ENCODE measurements around the gene KRT12.
"Not testable (repeated sequence)": the region's sequence is repeated elsewhere in the genome, so short reads cannot be mapped to it uniquely, and the experiment has no call there.

The KRT12 gene

GRCh38 chr17:40883626-40884334, 16.8 kb upstream of the KRT12 start:
- no peak for DNase-seq

- no peak for DNase-seq
Observed at GRCh38 chr17:40883031-40883430, 16.0 kb upstream of the KRT12 start.

DNA sequence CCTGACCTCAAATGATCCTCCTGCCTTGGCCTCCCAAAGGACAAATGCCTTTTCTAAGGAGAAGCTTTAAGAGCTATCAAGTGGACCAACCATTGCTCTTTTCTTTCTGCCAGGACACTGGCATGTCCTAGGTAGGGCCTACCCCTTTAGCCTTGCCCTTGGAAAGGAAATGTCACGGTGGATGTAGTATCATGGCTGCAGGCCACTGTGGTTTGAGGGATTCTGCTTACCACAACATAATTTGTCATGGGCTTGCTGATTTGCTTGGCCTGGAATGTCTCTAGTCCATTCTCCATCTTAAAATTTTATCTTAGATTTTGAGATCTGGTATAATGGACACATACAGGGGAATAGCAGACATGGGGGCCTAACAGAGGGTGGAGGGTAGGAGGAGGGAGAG, 12.0 kb upstream of the KRT12 start:
- no peak for DNase-seq

- no peak for DNase-seq
Observed at GRCh38 chr17:40878044-40878443, 11.0 kb upstream of the KRT12 start.

- no peak for DNase-seq
Observed at GRCh38 chr17:40873801-40874200, 6.8 kb upstream of the KRT12 start.

DNA sequence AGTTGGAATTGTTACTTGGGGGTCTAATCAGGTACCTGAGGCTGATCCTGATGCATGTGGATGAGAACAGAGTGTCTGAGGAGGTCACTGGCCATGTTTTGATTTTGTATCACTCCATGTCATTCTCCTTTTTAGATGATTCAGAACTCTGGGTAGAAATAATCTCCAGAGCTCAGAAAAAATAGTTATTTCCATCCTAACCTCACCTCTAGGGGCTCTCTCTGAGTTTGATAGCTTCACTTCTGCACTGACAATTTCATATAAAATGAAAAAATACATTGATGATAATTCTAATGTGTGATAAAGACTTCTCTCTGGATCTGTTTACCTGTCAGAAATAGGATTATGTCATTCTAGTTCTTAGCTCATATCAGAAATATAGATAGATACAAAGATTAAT, 6.2 kb upstream of the KRT12 start:
- no peak for DNase-seq

GRCh38 chr17:40872416-40872815, 5.4 kb upstream of the KRT12 start:
- no peak for DNase-seq

DNA sequence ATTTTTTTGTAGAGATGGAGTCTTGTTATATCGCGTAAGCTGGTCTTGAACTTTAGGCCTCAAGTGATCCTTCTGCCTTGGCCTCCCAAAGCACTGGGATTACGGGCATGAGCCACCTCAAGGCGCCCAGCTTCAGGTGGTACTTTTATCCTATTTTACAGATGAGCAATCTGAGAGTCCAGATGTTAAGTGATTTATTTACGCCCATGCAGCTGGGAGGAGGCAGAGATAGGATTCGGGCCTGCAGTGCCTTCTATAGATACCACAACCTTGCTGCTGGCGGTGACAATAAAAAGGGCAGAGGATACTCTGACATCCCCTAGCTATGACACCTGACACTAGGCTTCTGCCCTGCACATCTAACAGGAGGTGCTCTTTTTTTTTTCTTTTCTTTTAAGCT, 4.3 kb upstream of the KRT12 start:
- DNase-seq, result no peak

GRCh38 chr17:40870136-40870535, 3.1 kb upstream of the KRT12 start:
- no peak for DNase-seq

GRCh38 chr17:40864661-40865390, 2.2 kb downstream of the KRT12 start:
- DNase-seq, result no peak

DNA sequence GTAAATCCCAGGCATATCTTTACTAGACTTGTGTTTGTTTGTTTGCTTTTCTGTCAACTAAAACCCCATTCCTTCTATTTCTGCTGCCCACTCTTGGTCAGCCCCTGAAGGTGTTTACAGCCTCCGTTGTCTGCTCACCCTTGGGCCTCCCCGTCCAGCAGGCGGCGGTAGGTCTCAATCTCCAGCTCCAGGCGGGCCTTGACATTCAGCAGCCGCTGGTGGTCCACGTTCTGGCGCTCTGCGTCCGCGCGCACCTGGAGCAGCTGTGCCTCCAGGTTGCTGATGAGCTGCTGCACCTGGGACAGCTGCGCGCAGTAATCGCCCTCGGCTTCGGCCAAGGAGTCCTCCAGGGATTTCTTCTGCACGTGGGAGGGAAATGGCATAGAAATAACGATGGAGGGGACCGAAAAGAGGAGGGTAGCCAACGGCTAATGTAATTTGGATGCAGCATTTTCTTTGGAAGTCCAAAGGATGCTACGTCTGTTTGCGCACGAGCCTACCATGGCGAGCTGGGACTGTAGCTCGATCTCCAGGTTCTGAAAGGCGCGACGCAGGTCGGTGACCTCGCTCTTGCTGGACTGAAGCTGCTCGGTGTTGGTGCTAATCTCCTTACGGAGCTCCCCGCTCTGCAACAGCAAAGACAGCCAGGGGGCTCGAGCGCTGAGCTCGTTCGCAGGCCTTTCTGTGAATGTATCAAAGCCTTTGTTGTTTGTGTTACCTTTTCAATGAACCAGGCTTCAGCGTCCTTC, 3.9 kb downstream of the KRT12 start:
- DNase-seq, result no peak

DNA sequence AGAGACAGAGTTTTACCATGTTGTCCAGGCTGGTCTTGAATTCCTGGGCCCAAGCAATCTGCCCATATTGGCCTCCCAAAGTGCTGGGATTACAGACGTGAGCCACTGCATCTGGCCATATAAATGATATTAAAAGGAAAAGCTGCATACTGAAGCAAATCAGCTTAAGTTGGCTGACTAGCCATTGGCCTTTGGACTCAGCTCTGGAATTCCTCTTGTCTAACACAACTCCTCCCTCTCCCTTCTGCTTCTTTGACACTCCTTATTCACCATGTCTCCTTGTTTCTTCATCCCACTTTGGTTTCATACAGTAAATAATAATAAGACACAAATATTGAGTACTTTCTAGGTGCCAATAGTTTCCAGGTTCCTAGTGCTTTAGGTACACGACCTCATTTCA, 7.5 kb downstream of the KRT12 start:
- DNase-seq, result no peak

DNA sequence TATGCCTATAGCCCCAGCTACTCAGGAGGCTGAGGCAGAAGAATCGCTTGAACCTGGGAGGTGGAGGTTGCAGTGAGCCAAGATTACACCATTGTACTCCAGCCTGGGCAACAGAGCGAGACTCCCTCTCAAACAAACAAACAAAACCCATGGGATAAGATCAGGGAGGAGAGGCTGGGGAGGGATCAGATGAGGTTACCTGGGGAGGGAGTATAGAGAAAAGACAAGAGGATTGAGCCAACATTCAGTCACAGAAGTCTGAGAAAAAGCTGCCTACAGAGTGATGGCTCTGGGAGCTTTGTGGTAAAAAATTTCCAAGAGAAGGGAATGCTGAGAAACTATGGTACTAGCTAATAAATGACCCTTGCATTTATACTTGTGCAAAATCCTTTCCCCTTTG, 8.4 kb downstream of the KRT12 start:
- DNase-seq, result not testable (repeated sequence)

DNA sequence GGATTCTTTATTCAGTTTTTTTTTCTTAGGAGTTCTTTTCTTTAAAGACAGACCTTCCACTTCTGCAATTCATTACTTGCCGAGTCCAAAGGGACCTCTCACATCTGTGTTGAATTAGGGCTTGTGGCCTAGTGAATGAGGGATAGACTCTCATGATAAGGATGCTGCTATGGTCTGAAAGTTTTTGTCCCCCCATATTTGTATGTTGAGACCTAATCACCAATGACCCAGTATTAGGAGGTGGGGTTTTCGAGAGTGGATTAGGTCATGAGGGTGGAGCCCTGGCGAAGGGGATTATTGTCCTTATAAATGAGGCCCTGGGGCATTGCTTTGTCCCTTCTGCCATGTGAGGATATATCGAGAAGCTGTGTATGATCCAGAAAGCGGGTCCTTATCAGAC, 9.5 kb downstream of the KRT12 start:
- no peak for DNase-seq

DNA sequence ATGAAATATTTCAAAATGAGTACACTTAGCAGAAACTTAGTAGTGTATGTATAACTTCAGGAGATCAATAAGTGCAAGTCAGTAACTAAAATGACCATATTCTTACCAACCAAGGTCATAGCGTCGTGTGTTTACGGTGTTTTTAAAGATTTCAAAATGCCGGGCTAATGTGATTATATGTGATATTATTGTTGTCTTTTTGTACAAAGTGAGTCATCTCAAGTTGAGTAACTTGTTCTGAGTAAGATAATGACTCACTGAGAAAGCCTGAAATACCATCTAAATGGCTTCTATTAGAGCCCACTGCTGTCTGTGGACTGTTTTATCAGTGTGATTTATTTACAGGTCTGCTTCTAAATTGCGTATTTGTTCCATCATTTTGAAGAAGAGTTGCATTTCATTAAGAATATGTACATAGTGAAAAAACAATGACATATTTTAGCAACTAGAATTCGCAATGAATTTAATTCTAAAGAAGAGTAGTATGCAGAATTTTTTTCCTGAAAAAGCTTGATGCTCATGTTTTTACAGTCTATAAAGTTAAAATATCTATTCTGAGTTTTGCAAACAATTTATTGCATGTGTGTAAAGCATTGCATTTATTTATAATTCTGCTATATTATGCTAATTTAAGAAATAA, 12.7 kb downstream of the KRT12 start:
- no peak for DNase-seq

DNA sequence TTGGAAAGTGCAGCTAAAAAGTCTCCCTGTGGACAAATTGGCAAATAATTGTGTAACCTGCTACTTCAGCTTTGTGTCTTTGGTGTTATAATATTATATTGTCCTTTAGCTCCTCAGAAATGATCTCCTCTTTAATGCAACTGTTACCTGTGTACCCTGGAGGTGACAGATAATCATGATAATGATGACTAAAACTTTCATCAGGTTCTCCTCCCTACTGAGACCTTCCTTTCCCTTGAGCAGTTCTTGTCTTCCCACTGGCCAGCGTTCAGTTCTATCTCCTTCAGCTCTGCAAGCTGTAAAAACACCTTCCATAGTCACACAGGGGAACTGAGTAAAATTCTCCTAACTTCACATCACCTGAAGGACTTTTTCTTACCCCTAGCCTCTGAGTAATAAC, 14.7 kb downstream of the KRT12 start:
- DNase-seq, result no peak

DNA sequence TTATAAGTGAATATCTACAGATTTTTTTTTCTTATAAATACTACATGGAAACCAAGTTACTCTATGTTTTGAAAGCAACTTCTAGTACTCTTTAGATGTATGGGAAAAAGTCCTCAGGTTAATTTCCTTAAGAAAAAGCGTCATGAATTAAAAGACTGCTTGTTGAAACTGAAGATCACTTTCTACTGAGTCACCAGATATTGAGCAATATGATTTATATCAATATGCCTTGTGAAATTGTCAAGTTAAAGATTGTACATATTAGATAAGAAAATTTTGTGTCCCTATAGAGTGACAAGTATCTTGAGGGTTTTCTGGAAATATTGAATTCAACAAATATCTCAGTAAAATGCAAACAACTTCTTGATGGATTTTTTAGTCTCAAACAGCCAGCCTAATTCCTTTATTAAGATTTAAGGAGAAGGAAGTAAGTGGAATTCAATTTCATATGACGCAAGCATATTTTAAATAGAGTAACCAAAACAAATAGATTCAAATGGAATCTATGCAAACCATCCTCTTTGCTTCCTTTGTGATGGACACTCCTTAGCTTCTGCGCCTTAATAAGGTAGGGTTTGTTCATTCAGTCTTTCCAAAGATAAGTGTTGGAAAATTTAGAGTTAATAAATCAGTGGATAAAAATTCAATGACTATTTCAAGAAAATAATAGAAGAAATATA, 16.6 kb downstream of the KRT12 start:
- DNase-seq, result no peak

DNA sequence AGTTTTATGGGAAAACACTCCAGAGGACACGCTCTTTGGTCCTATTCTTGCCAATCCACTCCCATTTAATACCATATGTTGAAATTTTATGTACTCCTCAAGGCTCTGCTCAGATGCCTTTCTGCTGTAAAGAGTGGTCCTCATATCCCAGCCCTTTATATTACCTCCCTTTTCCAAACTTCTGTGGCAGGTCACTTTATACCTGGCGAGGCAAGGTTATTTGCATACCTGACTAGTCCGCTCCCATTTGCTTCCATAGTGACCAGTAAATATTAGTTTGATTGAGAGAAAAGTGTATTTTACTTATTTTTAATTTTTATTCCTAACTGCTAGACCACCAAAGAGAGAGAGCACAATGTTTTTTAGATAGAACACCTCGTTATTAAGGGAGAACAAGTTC, 17.3 kb downstream of the KRT12 start:
- no peak for DNase-seq

- no peak for DNase-seq
Observed at GRCh38 chr17:40848583-40849235, 18.3 kb downstream of the KRT12 start.

DNA sequence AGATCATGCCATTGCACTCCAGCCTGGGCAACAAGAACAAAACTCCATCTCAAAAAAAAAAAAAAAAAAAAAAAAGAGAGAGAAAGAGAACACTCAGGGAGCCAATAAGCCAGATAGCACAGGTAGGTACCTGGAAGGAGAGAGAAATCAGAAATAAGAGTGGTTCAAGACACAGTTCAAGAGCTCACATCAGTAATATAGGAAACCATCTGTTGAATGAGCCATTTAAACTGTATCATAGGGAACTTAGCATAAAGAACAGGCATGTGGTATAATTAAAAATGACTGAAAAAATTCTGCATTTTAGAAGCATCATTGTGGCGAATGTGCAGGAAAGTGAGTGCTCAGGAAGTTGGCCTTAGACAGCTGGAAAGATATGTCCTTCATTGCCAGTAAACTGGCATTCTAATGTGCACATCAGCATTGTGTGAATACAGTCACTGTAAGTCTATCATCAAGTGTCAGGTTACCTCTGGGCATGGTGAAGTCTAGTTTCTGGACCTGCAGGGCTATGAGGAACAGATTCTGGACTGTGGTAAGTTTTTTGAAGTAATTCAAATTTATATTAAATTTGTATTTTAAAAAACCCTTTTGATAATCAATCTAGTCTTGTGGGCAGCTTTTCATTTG, 20.4 kb downstream of the KRT12 start:
- DNase-seq, result no peak

GRCh38 chr17:40844671-40845107, 22.3 kb downstream of the KRT12 start:
- no peak for DNase-seq

DNA sequence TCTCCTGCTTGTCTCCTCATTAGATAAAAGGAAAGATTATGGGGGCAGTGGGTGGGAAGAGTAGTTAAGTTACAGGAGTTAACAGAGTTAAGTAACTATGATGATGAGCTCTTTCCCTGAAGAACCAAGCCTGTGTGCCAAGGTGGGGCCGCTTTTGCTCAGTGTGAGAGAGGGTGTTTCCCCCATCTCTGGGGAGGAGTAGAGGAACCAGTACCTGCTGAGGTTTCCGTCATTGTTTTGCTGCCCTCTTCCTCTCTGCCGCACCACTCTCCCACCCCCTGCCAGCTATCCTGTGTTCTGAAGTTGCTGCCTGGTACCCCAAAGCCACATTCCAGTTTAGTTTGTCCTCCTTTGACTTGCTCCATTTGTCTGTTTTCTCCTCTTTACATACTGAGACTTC, 23.8 kb downstream of the KRT12 start:
- no peak for DNase-seq

Data from NCI-H1105 (cell line).